ENCODE results near the gene TMEM121. TPM values are rescaled to one million over a fixed set of nuclear protein-coding genes. Genes with fewer than 3 reads are reported as not detected.

The TMEM121 gene
- total and polyA plus RNA-seq, 8 donors, result 2.4 to 5.4 (median 3.2) TPM

GRCh38 chr14:105478398-105479251 is 47.8 kb upstream of the TMEM121 start:
- Histone ChIP-seq H3K27me3 (peaks cover 0 to 86% of the 10 kb centered on the region in 2 donors), H3K4me1 (peaks cover 45 to 82% of the 10 kb centered on the region in 2 donors), H3K36me3 (peaks cover 0 to 18% of the 10 kb centered on the region in 2 donors), H3K9me3 (no peaks in the 10 kb centered on the region), H3K27ac (peak overlapping the region in 1 of 2 donors; percentile 18), H3K4me3 (no peak overlapping the region)
- intact Hi-C loops (cut with DNase I), result no loop called here
- DNase-seq (no peak), ATAC-seq (no peak)
- TF ChIP-seq CTCF (IDR thresholded peaks at IDR 0.05), result no peak

GRCh38 chr14:105479431-105480158 is 46.8 kb upstream of the TMEM121 start:
- peaks cover 0 to 18% of the 10 kb centered on the region in 2 donors for H3K36me3 ChIP-seq
- no peaks in the 10 kb centered on the region for H3K9me3 ChIP-seq
- peaks cover 0 to 82% of the 10 kb centered on the region in 2 donors for H3K27me3 ChIP-seq
- H3K4me3 ChIP-seq, result no peak overlapping the region
- no peak for ATAC-seq
- peaks cover 44 to 86% of the 10 kb centered on the region in 2 donors for H3K4me1 ChIP-seq
- intact Hi-C loops (cut with DNase I), result no loop called here
- no peak for DNase-seq
- no peak for TF ChIP-seq CTCF (IDR thresholded peaks at IDR 0.05)
- no peak overlapping the region for H3K27ac ChIP-seq

GRCh38 chr14:105480199-105480746 is 46.1 kb upstream of the TMEM121 start:
- intact Hi-C loops (cut with DNase I), result no loop called here
- ATAC-seq, result no peak
- H3K4me3 ChIP-seq, result no peak overlapping the region
- peak overlapping the region; percentile 92 to 97 for H3K27ac ChIP-seq
- no peaks in the 10 kb centered on the region for H3K9me3 ChIP-seq
- H3K4me1 ChIP-seq, result peaks cover 48 to 86% of the 10 kb centered on the region in 2 donors
- peaks cover 0 to 18% of the 10 kb centered on the region in 2 donors for H3K36me3 ChIP-seq
- no peak for TF ChIP-seq CTCF (IDR thresholded peaks at IDR 0.05)
- peaks cover 0 to 82% of the 10 kb centered on the region in 2 donors for H3K27me3 ChIP-seq
- no peak for DNase-seq

GRCh38 chr14:105480807-105481801 is 45.3 kb upstream of the TMEM121 start:
- Histone ChIP-seq H3K9me3 (no peaks in the 10 kb centered on the region), H3K4me3 (peak overlapping the region; percentile 15), H3K4me1 (peaks cover 53 to 86% of the 10 kb centered on the region in 2 donors), H3K36me3 (peaks cover 0 to 18% of the 10 kb centered on the region in 2 donors), H3K27ac (peak overlapping the region; percentile 92 to 97), H3K27me3 (peaks cover 0 to 82% of the 10 kb centered on the region in 2 donors)
- peak; percentile 83 for ATAC-seq
- peak; percentile 88 to 96 (median 94) for DNase-seq
- TF ChIP-seq CTCF (IDR thresholded peaks at IDR 0.05), result peak; percentile 100
- intact Hi-C loops (cut with DNase I), result no loop called here
